ENCODE measurements around the gene STAM2. TPM values are rescaled to one million over a fixed set of nuclear protein-coding genes. Genes with fewer than 3 reads are reported as not detected.

Gene STAM2
- total RNA-seq, 1 donor from 2014 or later, result 35.3 TPM

DNA sequence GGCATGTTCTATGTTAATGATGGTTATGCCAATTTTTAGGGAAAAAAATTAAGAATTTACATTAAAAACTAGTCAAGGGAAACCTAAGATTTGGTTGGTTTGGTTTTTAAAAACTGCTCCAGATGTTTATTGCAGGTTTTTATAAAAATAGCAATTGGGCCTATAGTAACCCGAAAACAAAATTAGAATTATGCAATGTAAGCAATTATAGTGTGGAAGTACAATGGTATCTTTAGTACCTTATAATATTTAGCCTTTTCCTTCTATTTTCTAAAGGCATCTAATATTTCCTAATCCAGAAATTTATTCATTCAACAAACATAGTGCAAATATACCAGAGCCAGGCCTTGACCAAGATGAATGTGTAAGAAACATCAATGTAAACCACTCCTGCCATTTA lies 104.0 kb downstream of the STAM2 start:
- Mint-ChIP-seq H3K4me1 (ENCODE audit: low read depth, unreplicated experiment) (peaks cover 4% of the 10 kb centered on the region), H3K27me3 (ENCODE audit: low read depth, unreplicated experiment) (no peaks in the 10 kb centered on the region), H3K36me3 (ENCODE audit: low read depth, unreplicated experiment) (no peaks in the 10 kb centered on the region), H3K9me3 (ENCODE audit: unreplicated experiment) (no peaks in the 10 kb centered on the region), H3K4me3 (ENCODE audit: unreplicated experiment) (no peak overlapping the region), H3K27ac (ENCODE audit: unreplicated experiment) (no peak overlapping the region)
- TF ChIP-seq, protein P1, sequence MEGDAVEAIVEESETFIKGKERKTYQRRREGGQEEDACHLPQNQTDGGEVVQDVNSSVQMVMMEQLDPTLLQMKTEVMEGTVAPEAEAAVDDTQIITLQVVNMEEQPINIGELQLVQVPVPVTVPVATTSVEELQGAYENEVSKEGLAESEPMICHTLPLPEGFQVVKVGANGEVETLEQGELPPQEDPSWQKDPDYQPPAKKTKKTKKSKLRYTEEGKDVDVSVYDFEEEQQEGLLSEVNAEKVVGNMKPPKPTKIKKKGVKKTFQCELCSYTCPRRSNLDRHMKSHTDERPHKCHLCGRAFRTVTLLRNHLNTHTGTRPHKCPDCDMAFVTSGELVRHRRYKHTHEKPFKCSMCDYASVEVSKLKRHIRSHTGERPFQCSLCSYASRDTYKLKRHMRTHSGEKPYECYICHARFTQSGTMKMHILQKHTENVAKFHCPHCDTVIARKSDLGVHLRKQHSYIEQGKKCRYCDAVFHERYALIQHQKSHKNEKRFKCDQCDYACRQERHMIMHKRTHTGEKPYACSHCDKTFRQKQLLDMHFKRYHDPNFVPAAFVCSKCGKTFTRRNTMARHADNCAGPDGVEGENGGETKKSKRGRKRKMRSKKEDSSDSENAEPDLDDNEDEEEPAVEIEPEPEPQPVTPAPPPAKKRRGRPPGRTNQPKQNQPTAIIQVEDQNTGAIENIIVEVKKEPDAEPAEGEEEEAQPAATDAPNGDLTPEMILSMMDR (IDR thresholded peaks at IDR 0.05; ENCODE audit: insufficient read depth, low read depth, low read length), result no peak
- no peak for TF ChIP-seq EZH2 (IDR thresholded peaks at IDR 0.05; ENCODE audit: insufficient read depth, low read length)
- Histone ChIP-seq H3K36me3 (ENCODE audit: insufficient read depth, low read length) (no peaks in the 10 kb centered on the region), H3K4me1 (ENCODE audit: insufficient read depth, low read length) (no peaks in the 10 kb centered on the region), H3K27me3 (ENCODE audit: insufficient read depth, low read length) (no peaks in the 10 kb centered on the region), H3K4me3 (ENCODE audit: insufficient read depth, low read depth, low read length) (no peak overlapping the region), H3K4me2 (ENCODE audit: low read length) (no peak overlapping the region), H2AFZ (ENCODE audit: low read depth, low read length) (no peak overlapping the region), H3K79me2 (ENCODE audit: insufficient read depth, low read length) (no peaks in the 10 kb centered on the region), H3K27ac (ENCODE audit: low read depth, low read length) (no peak overlapping the region), H3K9me3 (ENCODE audit: insufficient read depth, low read depth, low read length) (no peaks in the 10 kb centered on the region), H3K9ac (ENCODE audit: low read length) (no peak overlapping the region), H4K20me1 (ENCODE audit: insufficient read depth, low read length) (no peaks in the 10 kb centered on the region)
- DNase-seq (ENCODE audit: low read depth), result no peak
- no peak for FAIRE-seq

DNA sequence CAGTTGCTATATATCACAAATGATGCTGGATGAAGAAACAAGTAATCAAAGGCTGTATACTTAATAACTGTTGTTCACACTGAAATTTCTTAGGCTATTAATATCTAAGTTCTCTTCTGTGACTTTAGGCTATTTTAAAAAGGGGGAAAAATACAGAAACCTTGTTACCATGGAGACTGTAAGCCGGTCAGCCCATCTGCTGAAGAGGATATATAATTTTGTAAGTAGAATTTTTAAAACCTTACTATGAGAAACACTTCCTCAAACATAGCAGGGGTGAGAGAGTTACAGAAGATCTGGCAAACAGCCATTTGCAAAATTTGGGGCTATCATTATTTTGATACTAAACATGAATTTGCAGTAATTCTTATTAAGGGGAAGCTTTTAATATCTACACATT lies 104.5 kb downstream of the STAM2 start:
- Mint-ChIP-seq H3K9me3 (ENCODE audit: unreplicated experiment) (peaks cover under 1% of the 10 kb centered on the region), H3K4me1 (ENCODE audit: low read depth, unreplicated experiment) (peaks cover 4% of the 10 kb centered on the region), H3K4me3 (ENCODE audit: unreplicated experiment) (no peak overlapping the region), H3K27ac (ENCODE audit: unreplicated experiment) (no peak overlapping the region), H3K27me3 (ENCODE audit: low read depth, unreplicated experiment) (peaks cover under 1% of the 10 kb centered on the region), H3K36me3 (ENCODE audit: low read depth, unreplicated experiment) (no peaks in the 10 kb centered on the region)
- H3K9ac ChIP-seq (ENCODE audit: low read length), result no peak overlapping the region
- no peaks in the 10 kb centered on the region for H3K4me1 ChIP-seq (ENCODE audit: insufficient read depth, low read length)
- H3K36me3 ChIP-seq (ENCODE audit: insufficient read depth, low read length), result no peaks in the 10 kb centered on the region
- no peaks in the 10 kb centered on the region for H3K79me2 ChIP-seq (ENCODE audit: insufficient read depth, low read length)
- H3K27me3 ChIP-seq (ENCODE audit: insufficient read depth, low read length), result no peaks in the 10 kb centered on the region
- no peak overlapping the region for H3K27ac ChIP-seq (ENCODE audit: low read depth, low read length)
- no peak overlapping the region for H2AFZ ChIP-seq (ENCODE audit: low read depth, low read length)
- H3K4me3 ChIP-seq (ENCODE audit: insufficient read depth, low read depth, low read length), result no peak overlapping the region
- H3K9me3 ChIP-seq (ENCODE audit: insufficient read depth, low read depth, low read length), result no peaks in the 10 kb centered on the region
- no peak for TF ChIP-seq EZH2 (IDR thresholded peaks at IDR 0.05; ENCODE audit: insufficient read depth, low read length)
- TF ChIP-seq, protein P1 (IDR thresholded peaks at IDR 0.05; ENCODE audit: insufficient read depth, low read depth, low read length), result no peak
- no peak for FAIRE-seq
- no peak for DNase-seq (ENCODE audit: low read depth)
- H3K4me2 ChIP-seq (ENCODE audit: low read length), result no peak overlapping the region
- no peaks in the 10 kb centered on the region for H4K20me1 ChIP-seq (ENCODE audit: insufficient read depth, low read length)

DNA sequence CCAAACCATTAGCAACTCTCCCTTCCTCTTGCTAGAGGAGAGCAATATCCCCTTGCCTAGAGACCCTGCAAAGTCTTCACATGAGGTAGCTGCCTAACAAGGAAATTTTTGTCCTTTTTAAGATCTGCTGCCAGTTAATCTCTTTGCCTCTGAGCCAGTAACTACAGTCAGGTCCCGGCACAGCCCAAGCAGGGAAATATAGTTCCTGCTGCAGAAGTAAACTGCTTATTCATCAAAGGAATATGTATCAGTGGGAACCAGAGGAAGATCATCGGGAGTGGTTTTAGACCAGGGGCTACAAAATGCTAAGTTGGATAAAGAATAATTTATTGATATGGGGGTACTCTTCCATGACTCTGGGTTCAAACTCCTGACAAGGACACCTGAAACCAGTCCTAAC lies 107.3 kb downstream of the STAM2 start:
- H3K4me3 Mint-ChIP-seq (ENCODE audit: unreplicated experiment), result no peak overlapping the region
- H3K9me3 Mint-ChIP-seq (ENCODE audit: unreplicated experiment), result peaks cover 3% of the 10 kb centered on the region
- peaks cover 8% of the 10 kb centered on the region for H3K4me1 Mint-ChIP-seq (ENCODE audit: low read depth, unreplicated experiment)

More for the DNA sequence above, 107.3 kb downstream of the STAM2 start:
- Histone ChIP-seq H4K20me1 (ENCODE audit: insufficient read depth, low read length) (no peaks in the 10 kb centered on the region), H3K4me2 (ENCODE audit: low read length) (no peak overlapping the region), H3K4me3 (ENCODE audit: insufficient read depth, low read depth, low read length) (no peak overlapping the region), H3K4me1 (ENCODE audit: insufficient read depth, low read length) (no peaks in the 10 kb centered on the region), H3K36me3 (ENCODE audit: insufficient read depth, low read length) (no peaks in the 10 kb centered on the region), H3K27me3 (ENCODE audit: insufficient read depth, low read length) (peaks cover 9% of the 10 kb centered on the region), H3K9ac (ENCODE audit: low read length) (no peak overlapping the region), H3K27ac (ENCODE audit: low read depth, low read length) (no peak overlapping the region), H2AFZ (ENCODE audit: low read depth, low read length) (no peak overlapping the region), H3K9me3 (ENCODE audit: insufficient read depth, low read depth, low read length) (no peaks in the 10 kb centered on the region), H3K79me2 (ENCODE audit: insufficient read depth, low read length) (no peaks in the 10 kb centered on the region)
- Mint-ChIP-seq H3K36me3 (ENCODE audit: low read depth, unreplicated experiment) (no peaks in the 10 kb centered on the region), H3K27ac (ENCODE audit: unreplicated experiment) (no peak overlapping the region), H3K27me3 (ENCODE audit: low read depth, unreplicated experiment) (peaks cover 4% of the 10 kb centered on the region)
- DNase-seq (ENCODE audit: low read depth) (no peak), FAIRE-seq (no peak)
- TF ChIP-seq, protein P1 (IDR thresholded peaks at IDR 0.05; ENCODE audit: insufficient read depth, low read depth, low read length), result no peak
- no peak for TF ChIP-seq EZH2 (IDR thresholded peaks at IDR 0.05; ENCODE audit: insufficient read depth, low read length)

Data from astrocyte (in vitro differentiated cells and primary cell).